Measurements from ENCODE around the gene AGBL4. TPM values are rescaled to one million over a fixed set of nuclear protein-coding genes. Genes with fewer than 3 reads are reported as not detected.
"Not testable (repeated sequence)": the region's sequence is repeated elsewhere in the genome, so short reads cannot be mapped to it uniquely, and the experiment has no call there.

The AGBL4 gene
- total RNA-seq, 1 experiment from 2014 or later, result not detected

GRCh38 chr1:49435291-49435690 is 588.5 kb downstream of the AGBL4 start:
- DNase-seq (ENCODE audit: low spot score), result no peak

GRCh38 chr1:49424782-49425181 is 599.0 kb downstream of the AGBL4 start:
- DNase-seq (ENCODE audit: low spot score), result no peak

- DNase-seq (ENCODE audit: low spot score), result no peak
Observed at GRCh38 chr1:49416758-49417157, 607.0 kb downstream of the AGBL4 start.

GRCh38 chr1:49408346-49408745 is 615.4 kb downstream of the AGBL4 start:
- peak; percentile 0 for DNase-seq (ENCODE audit: low spot score)

- no peak for DNase-seq (ENCODE audit: low spot score)
Observed at GRCh38 chr1:49397086-49397485, 626.7 kb downstream of the AGBL4 start.

- DNase-seq (ENCODE audit: low spot score), result no peak
Observed at GRCh38 chr1:49394200-49394599, 629.6 kb downstream of the AGBL4 start.

- no peak for DNase-seq (ENCODE audit: low spot score)
Observed at GRCh38 chr1:49389699-49390098, 634.1 kb downstream of the AGBL4 start.

- peak; percentile 19 for DNase-seq (ENCODE audit: low spot score)
Observed at GRCh38 chr1:49364676-49365075, 659.1 kb downstream of the AGBL4 start.

- no peak for DNase-seq (ENCODE audit: low spot score)
Observed at GRCh38 chr1:49363628-49364027, 660.1 kb downstream of the AGBL4 start.

- no peak for DNase-seq (ENCODE audit: low spot score)
Observed at GRCh38 chr1:49358036-49358435, 665.7 kb downstream of the AGBL4 start.

GRCh38 chr1:49356594-49356993 is 667.2 kb downstream of the AGBL4 start:
- DNase-seq (ENCODE audit: low spot score), result no peak

GRCh38 chr1:49351768-49352167 is 672.0 kb downstream of the AGBL4 start:
- DNase-seq (ENCODE audit: low spot score), result peak; percentile 33

- no peak for DNase-seq (ENCODE audit: low spot score)
Observed at GRCh38 chr1:49346767-49347349, 676.9 kb downstream of the AGBL4 start.

GRCh38 chr1:49340576-49340975 is 683.2 kb downstream of the AGBL4 start:
- no peak for DNase-seq (ENCODE audit: low spot score)

GRCh38 chr1:49339043-49339442 is 684.7 kb downstream of the AGBL4 start:
- no peak for DNase-seq (ENCODE audit: low spot score)

GRCh38 chr1:49337251-49337650 is 686.5 kb downstream of the AGBL4 start:
- no peak for DNase-seq (ENCODE audit: low spot score)

GRCh38 chr1:49333906-49334305 is 689.8 kb downstream of the AGBL4 start:
- DNase-seq (ENCODE audit: low spot score), result no peak

GRCh38 chr1:49331066-49331852 is 692.5 kb downstream of the AGBL4 start:
- DNase-seq (ENCODE audit: low spot score), result no peak

GRCh38 chr1:49323925-49324540 is 699.7 kb downstream of the AGBL4 start:
- no peak for DNase-seq (ENCODE audit: low spot score)

- DNase-seq (ENCODE audit: low spot score), result not testable (repeated sequence)
Observed at GRCh38 chr1:49320493-49320892, 703.3 kb downstream of the AGBL4 start.

GRCh38 chr1:49319426-49319963 is 704.3 kb downstream of the AGBL4 start:
- no peak for DNase-seq (ENCODE audit: low spot score)

- DNase-seq (ENCODE audit: low spot score), result no peak
Observed at GRCh38 chr1:49318218-49318617, 705.5 kb downstream of the AGBL4 start.

- no peak for DNase-seq (ENCODE audit: low spot score)
Observed at GRCh38 chr1:49307457-49307856, 716.3 kb downstream of the AGBL4 start.
